HFF-Myc (cell line): ENCODE measurements around the gene KCNJ8.

ENCODE experiments used
- DNase-seq: peaks from one replicate; pipeline ENCODE4 v3.0.0-alpha.2; 2011; ENCODE audit warnings: low read depth; ENCODE audit errors: extremely low read depth
- H3K4me3 ChIP-seq: replicated peaks from 2 replicates; pipeline ENCODE4 v1.5.1; 2011; ENCODE audit warnings: low read depth, mild to moderate bottlenecking, control low read depth, low read length
- CTCF ChIP-seq: IDR thresholded peaks from 2 replicates; pipeline ENCODE4 v1.5.1; 2012; ENCODE audit warnings: mild to moderate bottlenecking, low read depth, low read length, control low read depth; ENCODE audit errors: missing control alignments

Gene KCNJ8

GRCh38 chr12:21774358-21775132, at the start of gene KCNJ8:
Gene KCNJ8 (minus strand): TSS chr12:21774706. CDS start chr12:21773616, 1,090 bp downstream.
- no peak for TF ChIP-seq CTCF
- DNase-seq, result no peak
- peak within 1 kb of the TSS; percentile 45 for H3K4me3 ChIP-seq

DNA sequence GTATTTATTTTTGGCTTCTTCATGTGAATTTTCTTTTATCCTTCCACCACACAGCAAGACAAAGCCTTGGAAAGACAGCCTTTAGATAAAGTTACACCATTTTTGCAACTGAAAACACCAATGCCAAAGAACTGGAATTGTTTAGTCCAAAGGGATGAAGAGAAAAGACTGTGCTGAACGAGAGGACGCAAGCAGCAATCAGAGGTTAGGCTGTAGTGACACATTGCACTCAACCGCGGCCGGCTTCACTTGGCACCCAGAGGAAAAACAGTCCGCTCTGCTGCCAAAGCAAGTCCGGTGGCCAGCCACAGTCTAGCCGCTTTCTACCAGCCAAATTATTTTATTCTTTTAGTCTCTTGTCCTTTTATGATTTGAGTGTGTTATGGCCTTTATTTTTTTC, 49.1 kb upstream of the KCNJ8 start:
- DNase-seq, result no peak
- H3K4me3 ChIP-seq, result no peak overlapping the region
- TF ChIP-seq CTCF, result no peak

GRCh38 chr12:21819678-21820077, 45.2 kb upstream of the KCNJ8 start:
- TF ChIP-seq CTCF, result no peak
- H3K4me3 ChIP-seq, result no peak overlapping the region
- DNase-seq, result no peak

DNA sequence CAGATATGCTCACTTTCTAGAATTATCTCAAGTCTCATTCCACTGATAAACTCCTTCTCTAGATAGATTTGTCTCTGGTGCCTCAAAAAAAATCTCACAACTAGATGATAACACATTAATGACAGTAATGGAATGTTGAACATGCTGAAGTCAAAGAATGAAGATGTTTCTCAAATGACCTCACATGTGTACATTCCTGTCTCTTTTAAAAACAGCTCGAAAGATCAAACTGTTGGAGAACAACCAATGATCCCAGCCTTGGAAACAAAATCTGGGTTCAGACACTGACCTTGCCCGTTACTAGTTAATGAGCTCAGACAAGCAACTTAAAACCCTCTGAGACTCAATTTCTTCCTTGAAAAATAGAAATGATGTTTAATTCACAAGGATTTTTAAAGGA, 44.7 kb upstream of the KCNJ8 start:
- no peak overlapping the region for H3K4me3 ChIP-seq
- TF ChIP-seq CTCF, result no peak
- no peak for DNase-seq

DNA sequence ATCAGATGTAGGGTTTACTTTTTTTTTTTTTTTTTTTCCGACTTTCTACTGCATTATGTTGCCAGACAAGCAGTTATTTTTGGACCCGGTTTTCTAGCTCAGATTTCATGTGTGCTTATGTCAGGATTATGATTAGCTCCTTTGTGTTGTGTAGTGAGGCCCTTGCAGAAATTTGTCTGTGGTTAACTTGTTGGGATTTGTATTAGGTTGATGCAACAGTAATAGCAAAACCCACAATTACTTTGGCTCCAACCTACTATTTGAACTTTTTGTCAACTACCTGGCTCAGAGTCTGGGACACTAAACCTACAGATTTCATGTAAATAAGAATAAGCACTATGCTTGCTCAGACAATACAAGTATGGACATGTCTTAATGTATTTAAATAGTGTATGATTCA, 44.1 kb upstream of the KCNJ8 start:
- DNase-seq, result no peak
- H3K4me3 ChIP-seq, result no peak overlapping the region
- TF ChIP-seq CTCF, result no peak

- TF ChIP-seq CTCF, result no peak
- no peak overlapping the region for H3K4me3 ChIP-seq
- no peak for DNase-seq
Observed at GRCh38 chr12:21815306-21816062, 41.0 kb upstream of the KCNJ8 start.
